OCI-LY7 (cell line): Measurements from ENCODE around the gene ERC1.

Source experiments
- EZH2phosphoT487 ChIP-seq: fragments of 200-600 bp; sonication (generic); IDR thresholded peaks from 2 replicates; pipeline ENCODE4 v1.6.1; 2018; ENCODE audit warnings: low read depth, borderline replicate concordance, mild to moderate bottlenecking, mixed run types, antibody characterized with exemption, low read length, moderate library complexity, mixed read lengths
- TF ChIP-seq, protein P1 (sequence below): fragments of 200-600 bp; sonication (generic); conservative IDR thresholded peaks from 2 replicates; pipeline ENCODE4 v1.5.1; 2014; ENCODE audit warnings: mild to moderate bottlenecking, antibody characterized with exemption, low read length, moderate library complexity, mixed read lengths

DNA sequence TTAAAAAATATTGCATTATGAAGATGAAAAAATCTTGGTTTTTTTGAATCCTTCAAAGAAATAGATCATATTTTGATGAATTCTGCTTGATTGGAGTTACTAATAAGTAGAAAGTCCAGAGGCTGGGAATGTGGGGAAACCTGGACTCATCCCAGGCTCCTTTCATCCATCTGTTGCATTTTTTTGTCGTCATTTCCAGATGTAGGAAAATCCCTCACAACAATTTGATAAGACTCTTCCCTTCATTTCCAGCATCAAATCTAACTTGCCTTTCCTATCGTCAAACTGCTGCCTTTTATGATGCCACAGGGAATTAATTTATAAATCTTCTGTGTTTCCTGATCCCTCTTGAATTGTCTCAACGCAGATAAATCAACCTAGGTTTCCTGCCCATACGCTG is 391.8 kb downstream of the ERC1 start:
- TF ChIP-seq, protein P1, sequence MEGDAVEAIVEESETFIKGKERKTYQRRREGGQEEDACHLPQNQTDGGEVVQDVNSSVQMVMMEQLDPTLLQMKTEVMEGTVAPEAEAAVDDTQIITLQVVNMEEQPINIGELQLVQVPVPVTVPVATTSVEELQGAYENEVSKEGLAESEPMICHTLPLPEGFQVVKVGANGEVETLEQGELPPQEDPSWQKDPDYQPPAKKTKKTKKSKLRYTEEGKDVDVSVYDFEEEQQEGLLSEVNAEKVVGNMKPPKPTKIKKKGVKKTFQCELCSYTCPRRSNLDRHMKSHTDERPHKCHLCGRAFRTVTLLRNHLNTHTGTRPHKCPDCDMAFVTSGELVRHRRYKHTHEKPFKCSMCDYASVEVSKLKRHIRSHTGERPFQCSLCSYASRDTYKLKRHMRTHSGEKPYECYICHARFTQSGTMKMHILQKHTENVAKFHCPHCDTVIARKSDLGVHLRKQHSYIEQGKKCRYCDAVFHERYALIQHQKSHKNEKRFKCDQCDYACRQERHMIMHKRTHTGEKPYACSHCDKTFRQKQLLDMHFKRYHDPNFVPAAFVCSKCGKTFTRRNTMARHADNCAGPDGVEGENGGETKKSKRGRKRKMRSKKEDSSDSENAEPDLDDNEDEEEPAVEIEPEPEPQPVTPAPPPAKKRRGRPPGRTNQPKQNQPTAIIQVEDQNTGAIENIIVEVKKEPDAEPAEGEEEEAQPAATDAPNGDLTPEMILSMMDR = no peak
- TF ChIP-seq EZH2phosphoT487 = no peak
